Stimulated activated CD8-positive, alpha-beta memory T cell treated with anti-CD3 and anti-CD28 coated beads, Interleukin-7, amount 100 ng/mL, for 4 hours (primary cell): ENCODE results near the gene CUL2.
A peak's percentile ranks its signal among the peaks of the same experiment; 100 is the strongest.
"Not testable (repeated sequence)": the region's sequence is repeated elsewhere in the genome, so short reads cannot be mapped to it uniquely, and the experiment has no call there.

Experiments
- DNase-seq, 2 donors: peaks; one replicate each; pipeline ENCODE4 v3.0.0-alpha.2; 2020; ENCODE audit warnings: low read depth in 2 of 2

Gene CUL2

DNA sequence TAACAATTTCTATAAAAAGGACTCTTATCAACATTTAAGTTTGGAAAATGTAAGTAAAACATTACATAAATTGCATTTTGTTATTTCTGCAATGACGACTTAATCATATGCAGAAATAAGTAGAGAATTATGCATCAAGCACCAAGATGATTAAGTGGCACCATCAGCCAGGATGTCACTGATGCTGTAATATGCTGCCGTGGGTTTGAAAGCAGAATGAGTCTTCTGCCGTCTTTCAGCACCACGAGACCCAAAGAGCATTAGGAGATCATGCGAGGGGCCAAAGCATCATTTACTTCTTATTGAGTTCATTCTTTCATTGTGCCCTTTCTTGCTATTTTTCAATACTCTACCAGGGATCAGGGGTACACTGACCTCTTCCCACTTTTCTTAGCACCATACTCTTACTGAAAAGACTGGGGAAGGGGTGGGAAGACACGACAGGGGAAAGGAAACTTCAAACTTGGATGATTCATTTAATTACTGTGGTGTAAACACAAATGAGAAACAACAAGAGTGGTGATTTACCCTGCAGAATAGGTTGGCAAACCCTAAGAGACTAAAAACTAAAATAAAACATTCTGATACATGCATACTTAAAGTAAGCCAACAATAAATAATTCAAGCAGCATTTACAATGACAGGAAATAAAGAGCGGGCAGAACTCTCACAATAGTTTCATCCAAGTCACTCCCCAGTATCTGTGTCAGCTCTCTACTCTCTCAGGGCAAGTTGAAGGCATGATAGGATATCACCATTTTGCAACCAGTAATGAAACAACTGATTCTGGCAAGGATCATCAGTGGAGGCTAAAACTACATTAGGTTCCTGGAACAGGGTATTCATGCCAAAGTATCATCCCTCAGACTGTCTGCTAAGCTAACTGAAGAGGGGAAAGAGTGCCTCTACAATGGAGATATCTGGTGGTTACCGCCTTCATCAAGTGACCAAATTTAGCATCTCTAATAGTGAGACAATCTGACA lies 70.8 kb downstream of the CUL2 start:
- DNase-seq: no peak

DNA sequence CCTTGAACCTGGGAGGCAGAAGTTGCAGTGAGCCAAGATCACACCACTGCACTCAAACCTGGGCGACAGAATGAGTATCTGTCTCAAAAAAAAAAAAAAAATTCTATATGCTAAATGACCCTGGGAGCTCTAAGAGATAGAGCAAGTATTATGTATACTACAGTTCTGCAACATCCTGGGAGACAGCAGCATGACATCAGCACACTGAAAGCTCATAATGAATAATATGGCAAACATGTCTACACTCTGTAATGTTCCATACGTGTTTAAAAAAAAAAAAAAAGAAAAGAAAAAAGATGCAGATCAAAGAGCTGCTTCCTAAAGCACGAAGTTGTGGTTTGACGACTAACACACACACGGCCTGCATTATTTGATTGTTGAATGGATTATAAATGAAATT lies 72.5 kb downstream of the CUL2 start:
- DNase-seq: no peak

DNA sequence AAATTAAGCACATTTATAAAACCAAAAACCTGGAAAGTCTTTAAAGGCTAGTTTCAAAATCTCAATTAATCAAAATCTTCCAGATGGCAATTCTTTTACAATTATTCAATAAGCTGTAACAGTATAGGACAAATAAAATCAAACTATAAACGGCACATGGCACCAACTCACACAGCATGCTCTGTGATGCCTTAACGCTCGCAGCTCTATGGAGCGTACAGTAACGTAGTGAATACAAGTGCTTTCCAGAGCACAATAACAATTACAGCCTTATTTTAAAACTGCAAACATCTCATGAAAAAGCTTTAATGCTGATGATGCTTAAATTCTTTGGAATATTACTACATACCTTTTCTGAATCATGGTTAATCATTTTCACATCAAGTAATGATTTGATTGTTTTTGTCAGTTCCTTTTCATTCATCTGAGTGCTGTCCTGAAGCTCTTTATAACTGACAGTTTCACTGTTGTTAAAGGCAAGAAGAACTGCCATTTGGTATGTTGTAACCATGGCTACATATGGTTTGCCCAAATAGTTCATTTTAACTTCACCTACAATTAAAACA lies 74.2 kb downstream of the CUL2 start:
- DNase-seq: no peak

DNA sequence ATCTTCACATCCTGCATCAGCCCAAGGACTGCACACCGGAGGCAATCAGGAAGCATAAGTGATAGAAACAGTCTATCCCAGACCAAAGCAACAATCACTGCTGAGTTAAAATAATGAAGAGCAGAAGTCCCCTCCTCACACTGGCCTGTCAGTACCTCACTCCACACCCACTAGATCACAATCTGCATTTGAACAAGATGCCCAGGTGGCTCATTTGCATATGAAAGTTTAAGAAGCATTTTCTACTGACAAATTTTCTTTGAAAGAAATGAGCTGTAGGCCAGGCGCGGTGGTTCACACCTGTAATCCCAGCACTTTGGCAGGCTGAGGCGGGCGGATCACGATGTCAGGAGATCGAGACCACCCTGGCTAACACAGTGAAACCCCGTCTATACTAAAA lies 77.4 kb downstream of the CUL2 start:
- no peak for DNase-seq

DNA sequence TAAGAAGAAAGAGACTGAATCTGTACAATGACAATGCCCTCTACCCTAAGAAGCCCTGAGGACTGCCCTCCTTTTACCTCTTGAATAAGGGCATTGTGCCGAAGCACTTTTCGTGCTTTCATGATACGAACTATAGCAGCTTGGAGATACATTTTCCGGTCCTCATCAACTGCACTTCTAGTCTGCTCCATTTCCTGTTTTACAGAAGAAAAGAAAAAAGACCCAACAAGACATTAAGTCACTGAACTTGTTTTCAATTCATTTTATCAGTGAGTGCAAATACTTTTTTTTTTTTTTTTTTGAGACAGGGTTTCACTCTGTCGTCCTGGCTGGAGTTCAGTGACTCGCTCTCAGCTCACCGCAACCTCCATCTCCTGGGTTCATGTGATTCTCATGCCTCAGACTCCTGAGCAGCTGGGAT lies 78.4 kb downstream of the CUL2 start:
- no peak for DNase-seq

DNA sequence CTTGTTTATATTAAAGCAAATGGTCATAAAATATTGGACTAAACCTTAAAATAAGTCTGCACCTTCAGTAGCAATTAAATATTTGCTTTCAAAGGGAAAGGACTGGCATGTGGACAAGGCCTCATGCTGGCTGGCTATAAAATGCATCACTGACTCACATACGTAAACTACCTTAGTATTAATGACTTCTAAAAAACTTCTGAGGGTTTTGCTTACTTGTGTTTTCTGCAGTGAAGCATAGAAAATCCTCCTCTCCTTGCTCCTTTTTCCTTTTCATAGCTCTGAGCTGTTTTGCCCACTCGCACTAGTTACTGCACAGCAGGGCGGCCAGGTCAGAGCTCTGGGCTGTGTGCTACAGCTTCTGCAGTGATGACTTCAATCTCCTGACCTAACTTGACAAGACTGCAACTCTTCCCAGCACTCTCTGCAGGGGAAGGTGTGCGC lies 82.3 kb downstream of the CUL2 start:
- no peak for DNase-seq

DNA sequence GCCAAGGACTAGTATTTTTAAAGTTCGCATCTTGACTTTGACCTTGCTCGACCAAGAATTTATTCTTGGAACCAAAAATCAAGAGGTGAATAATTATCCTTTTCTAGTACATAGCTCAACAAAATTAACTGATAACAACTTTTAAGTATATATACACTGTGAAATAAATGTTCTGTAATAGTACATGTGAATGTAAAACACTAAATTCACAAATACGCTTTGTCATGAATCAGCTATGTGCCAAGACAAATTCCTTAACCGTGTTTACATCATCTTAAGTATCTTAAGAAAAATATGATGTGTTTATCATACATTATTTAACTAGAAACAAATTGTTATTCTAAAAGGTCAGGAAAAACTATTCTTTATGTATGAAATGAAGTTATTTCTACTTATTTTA lies 83.3 kb downstream of the CUL2 start:
- DNase-seq: no peak

DNA sequence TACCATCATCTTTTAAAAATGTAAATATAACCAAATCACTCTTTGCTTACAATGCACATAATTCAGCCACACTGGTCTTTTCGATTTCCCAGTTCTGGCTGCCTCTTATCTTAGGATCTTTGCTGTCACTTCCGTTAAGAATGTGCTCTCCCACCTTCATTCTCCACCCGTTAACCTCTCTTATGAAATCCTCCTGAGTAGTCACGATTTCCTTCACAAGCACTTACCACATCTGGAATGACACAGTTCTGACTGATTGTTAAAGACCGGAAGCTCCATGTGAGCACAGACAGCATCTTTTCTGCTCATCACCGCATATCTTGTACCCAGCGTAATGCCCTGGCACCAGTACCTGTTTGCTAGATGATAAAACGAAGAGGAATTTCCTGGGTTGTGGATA lies 84.3 kb downstream of the CUL2 start:
- DNase-seq: no peak

DNA sequence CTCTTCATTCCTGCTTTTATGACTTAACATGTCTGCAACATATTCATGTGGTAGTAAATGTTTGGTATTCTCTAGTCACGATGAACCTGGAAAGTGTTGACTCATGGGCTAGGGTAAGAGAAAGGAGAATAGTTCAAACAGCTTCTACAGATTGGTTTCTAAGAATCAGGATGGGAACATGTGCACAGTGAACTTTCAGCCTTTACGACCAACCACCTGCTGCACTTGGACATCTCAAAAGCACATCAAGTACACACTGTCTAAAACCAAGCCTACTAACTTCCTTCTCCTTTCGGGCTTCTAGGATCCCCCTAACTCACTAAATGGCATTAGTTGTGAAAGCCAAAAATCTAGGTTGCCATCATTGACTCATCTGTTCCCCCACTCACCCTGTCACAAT lies 85.5 kb downstream of the CUL2 start:
- DNase-seq: no peak

DNA sequence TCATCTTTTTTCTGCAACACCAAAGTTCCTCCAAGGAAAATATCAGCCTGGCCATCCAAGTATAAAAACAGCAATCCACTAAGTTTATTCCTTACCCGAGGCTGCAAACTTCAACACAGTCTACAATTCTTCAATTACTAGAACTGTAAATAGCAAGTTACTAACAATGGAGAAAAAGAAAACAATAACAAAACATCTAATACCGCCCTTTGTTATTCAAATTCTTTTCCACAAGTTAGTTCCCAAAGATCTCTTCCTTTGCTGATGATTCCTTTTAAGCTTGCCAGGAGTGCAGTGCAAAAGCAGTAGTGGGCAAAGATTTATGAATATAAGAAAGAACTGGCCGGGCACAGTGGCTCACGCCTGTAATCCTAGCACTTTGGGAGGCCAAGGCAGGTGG lies 86.2 kb downstream of the CUL2 start:
- DNase-seq: no peak

DNA sequence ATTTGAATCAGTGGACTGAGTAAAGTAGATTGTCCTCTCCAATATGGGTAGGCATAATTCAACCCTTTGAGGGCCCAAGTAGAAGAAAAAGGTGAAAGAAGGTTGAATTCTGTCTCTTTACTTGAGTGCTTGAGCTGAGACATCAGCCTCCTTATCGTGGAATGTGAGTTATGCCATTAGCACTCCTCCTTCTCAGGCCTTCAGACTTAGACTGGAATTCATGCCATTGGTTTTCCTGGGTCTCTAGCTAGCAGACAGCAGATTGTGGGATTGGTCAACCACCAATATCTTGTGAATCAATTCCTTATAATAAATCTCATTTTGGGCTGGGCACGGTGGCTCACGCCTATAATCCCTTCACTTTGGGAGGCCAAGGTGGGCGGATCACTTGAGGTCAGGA lies 89.2 kb downstream of the CUL2 start:
- DNase-seq: no peak

DNA sequence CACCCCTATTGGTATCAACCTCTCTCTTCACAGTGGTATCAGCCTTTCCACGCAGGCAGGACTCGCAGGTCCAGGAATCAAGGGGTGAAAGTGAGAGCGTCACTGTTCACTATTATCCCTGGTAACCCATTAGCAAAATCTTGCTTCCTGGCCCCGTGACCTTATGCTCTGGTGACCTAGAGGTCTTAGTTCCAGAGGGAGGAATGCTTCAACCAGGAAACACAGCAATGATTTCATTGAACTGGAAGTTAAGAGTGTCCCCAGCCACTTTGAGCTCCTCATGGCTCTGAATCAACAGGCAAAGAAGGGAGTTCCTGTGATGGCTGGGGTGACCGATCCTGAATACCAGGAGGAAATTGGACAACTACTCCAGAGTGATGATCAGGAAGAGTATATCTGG lies 90.6 kb downstream of the CUL2 start:
- no peak for DNase-seq

DNA sequence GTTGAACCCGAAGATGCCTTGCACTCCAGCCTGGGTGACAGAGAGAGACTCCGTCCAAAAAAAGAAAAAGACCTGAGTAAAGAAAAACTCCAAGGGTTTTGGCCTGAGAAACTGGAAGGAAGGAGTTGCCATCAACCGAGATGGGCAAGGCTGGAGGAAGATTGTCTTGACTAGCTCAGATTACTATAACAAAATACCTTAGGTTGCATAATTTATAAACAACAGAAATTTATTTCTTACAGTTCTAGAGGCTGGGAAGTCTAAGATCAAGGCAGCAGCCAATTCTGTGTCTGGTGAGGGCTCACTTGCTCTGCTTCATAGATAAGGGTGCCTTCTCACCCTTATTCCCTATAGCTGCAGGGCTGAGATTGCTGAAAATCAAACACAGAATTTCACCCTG lies 91.2 kb downstream of the CUL2 start:
- no peak for DNase-seq

DNA sequence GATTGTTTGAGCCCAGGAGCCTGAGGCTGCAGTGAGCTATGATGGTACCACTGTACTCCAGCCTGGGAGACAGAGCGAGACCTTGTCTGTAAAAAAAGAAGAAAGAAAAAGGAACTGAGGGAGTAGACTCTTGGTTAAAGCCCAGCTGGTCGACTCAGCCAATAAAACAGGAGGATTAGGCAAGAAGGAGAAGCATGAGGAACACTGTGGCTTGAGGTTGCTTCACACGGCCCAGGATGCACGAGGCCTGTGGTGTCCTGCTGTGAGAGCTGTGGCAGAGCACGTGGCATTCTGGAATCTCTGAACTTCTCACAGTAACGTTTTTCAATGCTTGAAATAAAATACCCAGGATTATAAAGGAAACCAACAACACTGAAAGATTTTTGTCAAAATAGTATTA lies 93.3 kb downstream of the CUL2 start:
- no peak for DNase-seq

DNA sequence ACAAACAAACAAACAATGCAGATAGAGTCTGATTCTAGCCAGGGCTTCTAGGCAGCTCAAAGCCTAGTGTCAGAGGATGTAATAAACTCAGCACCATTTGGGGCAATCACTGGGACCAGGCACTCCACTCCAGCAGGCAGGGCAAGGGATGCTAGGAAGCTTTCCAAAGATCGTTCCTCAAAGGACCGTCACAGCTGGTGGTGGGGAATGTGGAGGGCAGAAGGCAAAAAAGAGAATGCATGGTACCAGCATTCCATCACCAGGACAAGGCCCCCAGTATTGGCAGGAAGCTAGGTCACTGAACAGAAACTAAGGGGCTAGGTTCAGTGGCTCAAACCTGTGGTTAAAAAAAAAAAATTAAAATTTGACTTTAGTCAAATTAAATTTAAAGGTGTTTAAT lies 94.2 kb downstream of the CUL2 start:
- DNase-seq: no peak

DNA sequence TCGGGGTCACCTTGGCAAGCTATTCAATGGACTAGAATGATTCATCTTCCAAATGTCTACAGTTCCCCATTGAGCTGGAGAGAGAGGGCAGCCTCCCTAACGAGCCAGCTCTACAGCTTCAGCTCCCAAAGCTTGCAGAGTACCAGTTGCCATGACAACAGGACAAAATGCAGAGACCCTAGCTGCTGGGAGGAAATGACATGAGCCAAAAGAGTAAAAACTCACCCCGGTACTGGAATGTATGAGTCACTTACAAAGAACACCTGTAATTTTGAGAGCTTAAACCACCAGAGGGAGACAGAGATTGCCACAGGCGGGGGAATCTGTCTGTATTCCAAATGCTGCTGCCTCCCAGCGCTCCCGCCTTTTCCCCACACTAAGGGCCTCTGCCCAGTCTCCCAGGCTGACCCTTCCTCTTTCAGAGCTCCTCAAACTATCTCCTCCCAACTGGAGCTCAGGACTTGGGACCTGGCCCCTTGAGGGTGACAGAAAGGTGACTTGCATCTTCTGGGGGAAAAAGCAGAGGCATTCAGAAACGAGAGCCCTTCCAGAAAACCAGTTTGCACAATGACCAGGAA lies 95.5 kb downstream of the CUL2 start:
- peak in 1 of 2 donors; percentile 27 for DNase-seq

DNA sequence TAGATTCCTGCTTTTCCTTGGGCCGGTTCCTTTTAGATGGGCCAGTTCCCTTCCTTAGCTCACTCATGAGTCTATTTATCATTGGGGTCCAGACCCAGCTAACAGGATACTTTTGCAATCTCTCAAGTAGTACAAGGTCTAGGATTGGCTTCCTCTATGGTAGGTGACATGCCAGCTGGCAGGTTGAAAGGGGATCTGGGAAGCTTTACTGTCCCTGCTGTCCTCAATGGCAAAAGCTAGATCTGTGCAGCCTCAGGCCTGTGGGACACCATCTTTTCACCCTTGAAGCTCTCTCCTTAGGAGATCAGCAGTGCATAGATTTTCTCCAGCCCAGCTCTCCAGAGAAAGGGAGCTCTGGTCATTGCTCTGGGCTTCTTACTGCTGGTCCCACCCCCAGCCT lies 96.4 kb downstream of the CUL2 start:
- no peak for DNase-seq

DNA sequence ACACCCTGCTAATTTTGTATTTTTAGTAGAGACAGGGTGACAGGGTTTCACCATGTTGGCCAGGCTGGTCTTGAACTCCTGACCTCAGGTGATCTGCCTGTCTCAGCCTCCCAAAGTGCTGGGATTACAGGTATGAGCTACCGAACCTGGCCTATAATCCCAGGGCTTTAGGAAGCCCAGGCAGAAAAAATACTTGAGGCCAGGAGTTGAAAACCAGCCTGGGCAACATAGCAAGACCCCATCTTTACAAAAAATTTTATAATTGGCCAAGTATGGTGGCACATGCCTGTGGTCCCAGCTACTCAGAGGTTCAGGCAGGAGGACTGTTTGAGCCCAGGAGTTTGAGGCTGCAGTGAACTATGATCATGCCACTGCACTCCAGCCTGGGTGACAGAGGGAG lies 99.0 kb downstream of the CUL2 start:
- DNase-seq: not testable (repeated sequence)

DNA sequence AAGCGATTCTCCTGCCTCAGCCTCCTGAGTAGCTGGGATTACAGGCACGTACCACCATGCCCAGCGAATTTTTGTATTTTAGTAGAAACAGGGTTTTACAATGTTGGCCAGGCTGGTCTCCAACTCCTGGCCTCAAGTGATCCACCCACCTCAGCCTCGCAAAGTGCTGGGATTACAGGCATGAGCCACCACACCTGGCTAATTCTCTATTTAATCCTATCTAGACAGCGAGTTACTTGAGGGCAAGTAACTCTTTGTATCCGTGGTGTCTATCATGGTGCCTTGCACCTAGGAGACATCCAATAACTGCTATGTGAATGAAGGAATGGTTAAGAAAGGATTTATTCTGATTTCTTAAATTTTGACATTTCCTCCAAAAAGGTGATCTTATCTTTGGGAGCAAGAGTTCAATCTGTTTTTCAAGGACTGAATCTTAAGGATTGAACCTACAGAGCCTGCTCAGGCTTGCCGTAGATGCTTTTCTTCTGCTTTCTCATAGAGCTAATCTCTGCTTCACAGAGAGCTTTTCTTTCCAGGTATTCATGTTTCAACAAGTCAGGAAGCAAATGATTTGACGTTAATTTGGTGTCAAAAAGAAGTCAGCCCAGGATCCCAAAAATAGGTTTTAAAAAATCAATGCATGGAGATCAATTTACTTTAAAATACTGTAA lies 101.6 kb downstream of the CUL2 start:
- DNase-seq: no peak

DNA sequence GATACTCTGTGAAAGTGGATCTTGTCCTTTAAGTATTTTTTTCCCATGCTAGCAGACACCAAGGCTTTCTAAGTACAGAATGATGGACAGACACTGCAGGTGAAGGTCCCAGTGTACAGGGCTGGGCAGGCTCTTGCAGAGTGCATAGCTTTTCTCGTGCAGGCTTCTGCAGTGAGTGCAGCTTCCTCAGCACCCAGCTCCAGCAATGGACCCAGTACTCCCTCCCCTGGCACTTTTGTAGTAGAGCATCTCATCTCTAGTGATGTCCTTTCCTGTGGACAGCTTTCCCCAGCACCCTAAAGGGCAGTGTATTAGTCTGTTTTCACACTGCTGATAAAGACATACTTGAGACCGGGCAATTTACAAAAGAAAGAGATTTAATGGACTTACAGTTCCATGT lies 104.3 kb downstream of the CUL2 start:
- DNase-seq: no peak

DNA sequence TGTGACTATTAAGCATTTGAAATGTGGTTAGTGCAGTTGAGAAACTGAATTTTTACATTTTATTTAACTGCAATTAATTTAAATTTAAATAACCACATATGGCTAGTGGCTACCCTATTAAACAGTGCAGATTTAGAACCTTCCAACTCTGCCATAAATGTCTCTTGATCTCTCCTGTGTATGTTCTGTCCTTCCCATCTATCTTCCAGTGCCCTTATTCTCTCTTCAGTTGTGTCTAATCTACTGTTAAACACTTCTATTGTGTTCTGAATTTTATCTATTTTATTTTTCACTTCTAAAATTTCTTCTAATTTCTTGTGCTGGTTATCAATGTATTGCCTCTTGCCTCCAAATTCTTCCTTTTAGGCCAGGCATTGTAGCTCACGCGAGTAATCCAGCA lies 105.0 kb downstream of the CUL2 start:
- no peak for DNase-seq

DNA sequence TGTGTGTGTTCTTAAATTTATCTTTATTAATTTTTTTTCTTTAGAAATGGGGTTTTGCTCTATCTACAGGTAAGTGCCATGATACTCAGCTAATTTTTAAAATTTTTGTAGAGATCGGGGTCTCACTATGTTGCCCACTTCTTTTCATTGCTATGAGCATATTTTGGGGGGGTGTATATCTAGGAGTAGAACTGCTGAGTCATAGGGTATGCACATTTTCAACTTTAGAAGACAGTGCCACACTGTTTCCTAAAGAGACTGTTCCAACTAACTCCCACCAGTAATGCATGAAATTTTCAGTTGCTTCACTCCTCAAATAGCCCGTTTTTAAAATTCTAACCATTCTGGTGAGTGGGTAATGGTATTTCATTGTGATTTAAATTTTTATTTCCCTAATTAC lies 108.3 kb downstream of the CUL2 start:
- no peak for DNase-seq

DNA sequence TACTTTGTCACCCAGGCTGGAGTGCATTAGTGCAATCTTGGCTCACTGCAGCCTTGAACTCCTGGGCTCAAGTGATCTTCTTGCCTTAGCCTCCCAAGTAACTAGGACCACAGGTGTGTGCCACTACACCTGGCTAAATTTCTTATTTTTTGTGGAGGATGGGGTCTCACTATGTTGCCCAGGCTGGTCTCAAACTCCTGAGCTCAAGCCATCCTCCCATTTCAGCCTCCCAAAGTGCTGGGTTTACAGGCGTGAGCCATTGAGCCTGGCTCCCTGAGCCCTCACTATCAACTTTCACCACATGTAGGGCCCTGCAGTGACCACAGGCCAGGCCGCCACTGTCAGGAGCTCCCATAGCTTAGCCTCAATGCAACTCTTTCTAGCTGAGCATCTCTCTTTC lies 110.2 kb downstream of the CUL2 start:
- no peak for DNase-seq
